HepG2 (cell line): ENCODE measurements around the gene IL1A. TPM values are rescaled to one million over a fixed set of nuclear protein-coding genes. Genes with fewer than 3 reads are reported as not detected.
A peak's percentile ranks its signal among the peaks of the same experiment; 100 is the strongest.

Source experiments
- CHCHD3 ChIP-seq: sonication (generic); formaldehyde crosslinking; IDR thresholded peaks from 2 replicates; pipeline ENCODE4 v1.8.0; 2022; ENCODE audit warnings: mild to moderate bottlenecking, missing genetic modification reagents, moderate library complexity
- CREB1 ChIP-seq, 2 experiments: fragments of 450-650 bp in 1 of 2; IDR thresholded peaks; 2 replicates each; pipeline ENCODE4 v1.6.1; 2016 to 2017; ENCODE audit warnings: control low read depth in 1 of 2, mild to moderate bottlenecking in 1 of 2, missing compliant biosample characterization in 1 of 2, missing genetic modification characterization in 1 of 2
- CTCF ChIP-seq: sonication (generic); formaldehyde crosslinking; IDR thresholded peaks from 2 replicates; pipeline ENCODE4 v1.5.0; 2020; ENCODE audit warnings: mild to moderate bottlenecking, missing genetic modification reagents, moderate library complexity
- ESRRA ChIP-seq: sonication (generic); formaldehyde crosslinking; IDR thresholded peaks from 2 replicates; pipeline ENCODE4 v1.5.1; 2020; ENCODE audit warnings: mild to moderate bottlenecking, low read depth, missing genetic modification reagents
- GABPA ChIP-seq, 2 experiments: IDR thresholded peaks; 2 replicates each; pipeline ENCODE4 v1.6.1; 2011 to 2016; ENCODE audit warnings: low read depth in 2 of 2, low read length in 1 of 2, missing biosample characterization in 1 of 2, missing genetic modification characterization in 1 of 2
- GATAD1 ChIP-seq: IDR thresholded peaks from 2 replicates; pipeline ENCODE4 v1.6.1; 2016; ENCODE audit warnings: missing genetic modification reagents, missing compliant biosample characterization
- MXD4 ChIP-seq: IDR thresholded peaks from 2 replicates; pipeline ENCODE4 v1.6.1; 2016; ENCODE audit warnings: mild to moderate bottlenecking, missing biosample characterization, missing genetic modification reagents
- TFDP2 ChIP-seq: sonication (generic); formaldehyde crosslinking; IDR thresholded peaks from 2 replicates; pipeline ENCODE4 v1.4.0; 2020; ENCODE audit warnings: missing genetic modification reagents
- ZBTB7B ChIP-seq: sonication (generic); formaldehyde crosslinking; IDR thresholded peaks from 2 replicates; pipeline ENCODE4 v1.4.0; 2020; ENCODE audit warnings: missing genetic modification reagents
- ZNF180 ChIP-seq: sonication (generic); formaldehyde crosslinking; IDR thresholded peaks from 2 replicates; pipeline ENCODE4 v1.4.0; 2020; ENCODE audit warnings: low read depth, missing genetic modification reagents, borderline replicate concordance
- ZNF235 ChIP-seq: sonication (generic); formaldehyde crosslinking; IDR thresholded peaks from 2 replicates; pipeline ENCODE4 v1.8.1; 2023; ENCODE audit warnings: mild to moderate bottlenecking, missing genetic modification reagents, borderline replicate concordance
- ZNF333 ChIP-seq: sonication (generic); formaldehyde crosslinking; IDR thresholded peaks from 2 replicates; pipeline ENCODE4 v1.4.0; 2020; ENCODE audit warnings: mild to moderate bottlenecking, missing genetic modification reagents, borderline replicate concordance
- ZNF569 ChIP-seq: sonication (generic); formaldehyde crosslinking; IDR thresholded peaks from 2 replicates; pipeline ENCODE4 v1.5.0; 2020; ENCODE audit warnings: mild to moderate bottlenecking, missing genetic modification reagents, moderate library complexity, borderline replicate concordance
- ZNF710 ChIP-seq: sonication (generic); formaldehyde crosslinking; IDR thresholded peaks from 2 replicates; pipeline ENCODE4 v1.5.0; 2020; ENCODE audit warnings: mild to moderate bottlenecking, missing genetic modification reagents, borderline replicate concordance
- ZNF720 ChIP-seq: sonication (generic); formaldehyde crosslinking; IDR thresholded peaks from 2 replicates; pipeline ENCODE4 v1.4.0; 2020; ENCODE audit warnings: missing genetic modification reagents
- ZNF792 ChIP-seq: IDR thresholded peaks from 2 replicates; pipeline ENCODE4 v1.6.1; 2016
- polyA plus RNA-seq, 8 experiments: library from polyadenylated mRNA; depleted of rRNA in 3 of 8; stranded (reverse) in 7 of 8; unstranded in 1 of 8; fragments of >200 nt; fragmentation: Illumina TruSeq in 4 of 8; extraction: Trizol in 4 of 8; gene quantifications; 2 replicates each; pipeline versions ENCODE4 v1.2.1 to v1.2.3, GENCODE V29; 2011 to 2016; ENCODE audit warnings: low read depth in 4 of 8, missing spikeins in 1 of 8, mixed read lengths in 1 of 8; ENCODE audit not compliant: insufficient read depth in 1 of 8
- total RNA-seq, 5 experiments: library from RNA; depleted of rRNA; stranded (reverse); fragments of >200 nt; fragmentation: Illumina TruSeq; extraction: Trizol; gene quantifications; 2 replicates each; pipeline ENCODE4 v1.2.3, GENCODE V29; 2016; ENCODE audit warnings: low read depth in 1 of 5
- TF ChIP-seq, protein P1 (sequence below): sonication (generic); formaldehyde crosslinking; IDR thresholded peaks from 2 replicates; pipeline ENCODE4 v1.8.1; 2023; ENCODE audit warnings: mild to moderate bottlenecking, missing genetic modification reagents
- TF ChIP-seq, protein P2 (sequence below): sonication (generic); formaldehyde crosslinking; IDR thresholded peaks from 2 replicates; pipeline ENCODE4 v1.5.0; 2020; ENCODE audit warnings: mild to moderate bottlenecking, missing genetic modification reagents
- TF ChIP-seq, protein P3 (sequence below): sonication (generic); formaldehyde crosslinking; IDR thresholded peaks from 2 replicates; pipeline ENCODE4 v1.5.0; 2020; ENCODE audit warnings: missing genetic modification reagents, mild to moderate bottlenecking, borderline replicate concordance

The IL1A gene
- total and polyA plus RNA-seq, 2 of the 13 experiments (the other 11 are each of a cell fraction or from before 2014, with no cell fraction given): not detected

DNA sequence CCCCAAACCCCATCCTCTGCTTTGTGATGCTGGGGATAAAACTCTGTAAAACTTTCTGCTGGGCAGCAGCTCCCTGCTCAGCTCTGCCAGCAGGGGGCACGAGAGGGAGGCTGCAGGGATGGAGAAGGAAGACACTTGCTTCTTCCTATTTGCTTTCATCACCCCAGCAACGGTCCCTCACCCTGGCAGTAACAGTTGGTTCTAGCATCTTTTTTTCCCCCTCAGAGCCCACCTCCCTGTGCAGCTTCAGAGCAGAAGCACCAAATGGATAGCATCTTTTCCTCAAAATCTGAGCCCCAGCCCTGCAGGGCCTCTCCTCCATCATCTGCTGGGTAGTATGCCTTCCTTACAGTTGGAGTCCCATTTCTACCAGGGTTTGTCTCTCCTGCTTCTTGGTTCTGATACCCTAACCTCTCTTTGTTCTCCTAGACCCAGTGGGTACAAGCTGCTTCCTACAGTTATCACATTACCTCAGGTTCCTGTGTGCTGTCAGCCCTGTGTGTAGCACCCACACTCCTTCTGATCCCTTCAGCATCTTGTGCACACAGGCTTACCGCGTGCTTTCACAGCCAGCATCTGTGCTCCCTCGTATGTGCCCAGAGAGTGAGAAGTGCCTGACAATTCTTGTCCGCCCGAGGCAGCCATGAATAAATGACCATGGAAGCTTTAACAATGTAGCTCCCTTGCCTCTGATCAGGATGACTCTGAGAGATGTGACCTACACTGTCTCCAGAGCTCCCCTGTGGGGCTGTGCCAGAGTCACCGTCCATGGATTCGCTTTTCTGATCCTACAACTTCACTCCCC lies 34.3 kb downstream of the IL1A start (continued):
- TF ChIP-seq CREB1 (IDR thresholded peaks at IDR 0.05) (no peak), CREB1 (CRISPR knock-in tag; IDR thresholded peaks at IDR 0.05) (no peak), TFDP2 (CRISPR knock-in tag) (no peak), ZNF569 (CRISPR knock-in tag) (no peak), ZNF792 (no peak), ZNF720 (CRISPR knock-in tag) (no peak), MXD4 (CRISPR knock-in tag) (no peak), ZBTB7B (CRISPR knock-in tag) (no peak), ESRRA (CRISPR knock-in tag) (no peak), ZNF710 (CRISPR knock-in tag) (no peak), ZNF180 (CRISPR knock-in tag) (no peak), ZNF333 (no peak), GATAD1 (0 out of 2 replicates have a peak, but pooled peaks have one; percentile 18), GABPA (IDR thresholded peaks at IDR 0.05; ENCODE audit: low read depth, low read length) (no peak), GABPA (CRISPR knock-in tag; IDR thresholded peaks at IDR 0.05; ENCODE audit: low read depth) (no peak), ZNF235 (CRISPR knock-in tag) (no peak), CTCF (CRISPR knock-in tag) (peak; percentile 95), CHCHD3 (CRISPR knock-in tag) (0 out of 2 replicates have a peak, but pooled peaks have one; percentile 35)
- TF ChIP-seq, protein P1, sequence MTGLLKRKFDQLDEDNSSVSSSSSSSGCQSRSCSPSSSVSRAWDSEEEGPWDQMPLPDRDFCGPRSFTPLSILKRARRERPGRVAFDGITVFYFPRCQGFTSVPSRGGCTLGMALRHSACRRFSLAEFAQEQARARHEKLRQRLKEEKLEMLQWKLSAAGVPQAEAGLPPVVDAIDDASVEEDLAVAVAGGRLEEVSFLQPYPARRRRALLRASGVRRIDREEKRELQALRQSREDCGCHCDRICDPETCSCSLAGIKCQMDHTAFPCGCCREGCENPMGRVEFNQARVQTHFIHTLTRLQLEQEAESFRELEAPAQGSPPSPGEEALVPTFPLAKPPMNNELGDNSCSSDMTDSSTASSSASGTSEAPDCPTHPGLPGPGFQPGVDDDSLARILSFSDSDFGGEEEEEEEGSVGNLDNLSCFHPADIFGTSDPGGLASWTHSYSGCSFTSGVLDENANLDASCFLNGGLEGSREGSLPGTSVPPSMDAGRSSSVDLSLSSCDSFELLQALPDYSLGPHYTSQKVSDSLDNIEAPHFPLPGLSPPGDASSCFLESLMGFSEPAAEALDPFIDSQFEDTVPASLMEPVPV (CRISPR knock-in tag): no peak
- TF ChIP-seq, protein P2, sequence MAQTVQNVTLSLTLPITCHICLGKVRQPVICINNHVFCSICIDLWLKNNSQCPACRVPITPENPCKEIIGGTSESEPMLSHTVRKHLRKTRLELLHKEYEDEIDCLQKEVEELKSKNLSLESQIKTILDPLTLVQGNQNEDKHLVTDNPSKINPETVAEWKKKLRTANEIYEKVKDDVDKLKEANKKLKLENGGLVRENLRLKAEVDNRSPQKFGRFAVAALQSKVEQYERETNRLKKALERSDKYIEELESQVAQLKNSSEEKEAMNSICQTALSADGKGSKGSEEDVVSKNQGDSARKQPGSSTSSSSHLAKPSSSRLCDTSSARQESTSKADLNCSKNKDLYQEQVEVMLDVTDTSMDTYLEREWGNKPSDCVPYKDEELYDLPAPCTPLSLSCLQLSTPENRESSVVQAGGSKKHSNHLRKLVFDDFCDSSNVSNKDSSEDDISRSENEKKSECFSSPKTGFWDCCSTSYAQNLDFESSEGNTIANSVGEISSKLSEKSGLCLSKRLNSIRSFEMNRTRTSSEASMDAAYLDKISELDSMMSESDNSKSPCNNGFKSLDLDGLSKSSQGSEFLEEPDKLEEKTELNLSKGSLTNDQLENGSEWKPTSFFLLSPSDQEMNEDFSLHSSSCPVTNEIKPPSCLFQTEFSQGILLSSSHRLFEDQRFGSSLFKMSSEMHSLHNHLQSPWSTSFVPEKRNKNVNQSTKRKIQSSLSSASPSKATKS: no peak
- TF ChIP-seq, protein P3, sequence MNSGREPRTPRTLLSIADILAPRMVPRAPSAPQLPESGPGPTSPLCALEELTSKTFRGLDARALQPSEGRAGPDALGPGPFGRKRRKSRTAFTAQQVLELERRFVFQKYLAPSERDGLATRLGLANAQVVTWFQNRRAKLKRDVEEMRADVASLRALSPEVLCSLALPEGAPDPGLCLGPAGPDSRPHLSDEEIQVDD (CRISPR knock-in tag): no peak
